GM18951 (cell line): Measurements from ENCODE around the gene HDGF.

ENCODE experiments used
- POLR2A ChIP-seq: IDR thresholded peaks from 4 replicates; pipeline ENCODE4 v1.6.1; 2011; ENCODE audit warnings: mild to moderate bottlenecking; ENCODE audit not compliant: insufficient read length, insufficient read depth; ENCODE audit errors: extremely low read depth
- in situ Hi-C: fragments of 300-500 bp; cut with MboI; formaldehyde crosslinking; loops from one replicate; pipeline ENCODE4 v1.12.0; 2022; ENCODE audit warnings: low sequenced_read_pairs, mixed read lengths, inconsistent platforms; ENCODE audit not compliant: unreplicated experiment

The HDGF gene

DNA sequence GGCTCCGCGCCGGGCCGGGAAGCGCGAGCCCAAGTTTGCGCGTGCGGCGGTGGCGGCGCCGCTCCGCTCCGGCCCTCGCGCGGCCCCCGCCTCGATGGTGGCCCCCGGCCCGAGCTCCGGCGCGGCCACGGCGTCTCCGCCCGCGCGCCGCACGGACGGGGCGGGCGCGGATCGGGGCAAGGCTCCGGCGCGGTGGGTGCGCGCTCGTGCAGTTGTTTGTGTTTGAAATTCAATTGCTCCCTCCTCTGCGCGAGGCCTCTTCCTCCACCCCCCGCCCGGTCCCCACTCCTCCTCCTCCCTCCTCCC, at the start of gene HDGF:
TSS of gene HDGF (minus strand) at position 225 of the 306 bp plus-strand sequence. CDS start 246 bp downstream, outside the sequence.
- no peak for TF ChIP-seq POLR2A
- in situ Hi-C loops: no loop called here

DNA sequence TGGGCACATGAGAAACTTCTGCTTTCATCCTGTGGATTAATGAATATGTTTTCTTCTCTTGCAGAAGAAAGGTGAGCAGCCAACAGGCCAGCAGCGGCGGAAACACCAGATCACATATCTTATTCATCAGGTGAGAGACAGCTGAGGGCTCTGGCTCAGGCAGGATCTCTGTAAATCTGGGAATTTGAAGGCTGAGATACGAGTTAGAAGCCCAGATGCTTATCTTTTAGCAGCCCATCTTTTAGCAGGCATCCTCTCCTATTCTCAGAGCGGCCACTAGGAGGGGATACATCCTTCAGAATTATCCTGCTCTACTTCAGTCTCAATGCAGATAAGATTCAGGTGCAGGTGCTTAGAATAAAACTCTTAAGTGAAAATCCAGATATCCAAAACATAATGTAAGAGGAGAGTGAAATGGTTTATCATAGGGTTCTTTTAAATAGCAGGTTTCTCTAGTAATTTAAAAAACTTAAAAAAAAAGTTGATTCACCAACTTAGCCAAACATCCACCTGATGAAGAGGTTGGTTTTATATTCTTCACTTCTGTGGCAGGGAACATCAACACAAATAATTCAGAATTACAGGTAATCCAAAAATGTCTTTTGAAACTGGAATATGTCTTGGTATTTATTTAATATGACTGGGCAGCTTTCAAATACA, 45.9 kb upstream of the HDGF start:
- in situ Hi-C loops: no loop called here
- TF ChIP-seq POLR2A: no peak

DNA sequence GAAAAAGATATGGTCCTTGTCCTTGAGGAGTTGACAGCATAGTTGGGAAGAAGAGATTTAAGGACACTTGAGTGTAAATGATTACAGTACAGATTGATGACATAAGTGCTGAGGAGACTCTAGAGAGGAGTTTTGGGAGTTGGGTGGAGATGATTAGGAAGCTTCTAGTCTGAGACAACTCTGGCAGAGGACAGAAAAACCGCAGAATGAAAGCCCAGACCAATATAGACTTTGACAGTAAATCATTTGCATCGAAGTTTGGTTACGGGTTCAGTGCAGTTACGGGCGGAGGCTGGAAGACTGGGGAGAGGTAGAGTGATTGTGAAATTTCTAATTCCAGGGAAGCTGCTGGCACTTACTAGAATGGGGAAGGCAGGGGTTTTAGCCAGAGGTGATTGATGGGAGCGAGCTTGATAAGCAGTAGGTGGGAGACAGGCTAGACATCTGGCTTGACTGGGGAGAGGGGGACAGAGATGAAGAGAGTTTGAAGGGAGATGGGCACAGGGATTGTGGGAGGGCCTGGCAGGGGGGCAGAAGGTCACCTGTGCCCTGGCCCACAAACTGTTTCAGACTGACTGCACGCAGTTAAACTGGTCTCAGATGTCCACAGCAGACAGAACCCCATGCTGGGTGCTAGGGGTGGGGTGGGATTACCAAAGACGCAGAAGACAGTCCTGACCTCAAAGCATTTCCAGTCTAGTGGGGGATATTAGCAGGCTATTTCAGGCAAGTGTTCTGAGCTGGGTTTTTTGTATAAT, 45.0 kb upstream of the HDGF start:
- in situ Hi-C loops: no loop called here
- TF ChIP-seq POLR2A: no peak

DNA sequence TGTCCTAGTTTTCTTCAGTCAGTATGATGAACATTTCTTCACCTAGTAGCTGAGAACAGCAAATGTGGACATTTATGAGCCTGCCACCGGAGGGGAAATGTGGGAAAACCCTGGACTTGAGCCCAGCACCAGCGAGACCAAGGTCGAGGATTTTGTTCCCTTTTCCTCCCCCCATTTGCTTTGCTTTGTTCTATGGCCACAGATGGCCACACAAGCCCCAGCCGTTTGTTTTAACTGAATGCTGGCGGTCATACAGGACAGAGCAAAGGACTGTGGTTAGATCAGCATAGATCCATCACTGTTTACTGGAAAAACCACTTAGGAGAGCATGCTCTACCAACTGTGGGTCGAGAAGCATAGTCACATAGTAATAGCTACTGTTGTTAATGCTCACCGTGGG, 44.3 kb upstream of the HDGF start:
- in situ Hi-C loops: no loop called here
- no peak for TF ChIP-seq POLR2A

DNA sequence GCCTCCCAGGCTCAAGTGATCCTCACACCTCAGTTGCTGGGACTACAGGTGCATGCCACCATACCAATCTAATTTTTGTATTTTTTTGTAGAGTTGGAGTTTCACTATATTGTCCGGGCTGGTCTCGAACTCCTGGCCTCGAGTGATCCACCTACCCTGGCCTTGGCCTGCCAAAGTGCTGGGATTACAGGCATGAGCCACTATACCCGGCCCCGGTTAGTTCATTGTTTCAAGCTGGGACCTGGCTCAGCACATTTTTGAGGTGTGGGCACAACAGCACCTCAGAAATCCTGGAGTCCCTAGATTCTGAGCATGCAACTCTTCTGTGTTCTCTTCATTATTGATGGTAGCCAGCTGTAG, 43.9 kb upstream of the HDGF start:
- in situ Hi-C loops: no loop called here
- TF ChIP-seq POLR2A: no peak

DNA sequence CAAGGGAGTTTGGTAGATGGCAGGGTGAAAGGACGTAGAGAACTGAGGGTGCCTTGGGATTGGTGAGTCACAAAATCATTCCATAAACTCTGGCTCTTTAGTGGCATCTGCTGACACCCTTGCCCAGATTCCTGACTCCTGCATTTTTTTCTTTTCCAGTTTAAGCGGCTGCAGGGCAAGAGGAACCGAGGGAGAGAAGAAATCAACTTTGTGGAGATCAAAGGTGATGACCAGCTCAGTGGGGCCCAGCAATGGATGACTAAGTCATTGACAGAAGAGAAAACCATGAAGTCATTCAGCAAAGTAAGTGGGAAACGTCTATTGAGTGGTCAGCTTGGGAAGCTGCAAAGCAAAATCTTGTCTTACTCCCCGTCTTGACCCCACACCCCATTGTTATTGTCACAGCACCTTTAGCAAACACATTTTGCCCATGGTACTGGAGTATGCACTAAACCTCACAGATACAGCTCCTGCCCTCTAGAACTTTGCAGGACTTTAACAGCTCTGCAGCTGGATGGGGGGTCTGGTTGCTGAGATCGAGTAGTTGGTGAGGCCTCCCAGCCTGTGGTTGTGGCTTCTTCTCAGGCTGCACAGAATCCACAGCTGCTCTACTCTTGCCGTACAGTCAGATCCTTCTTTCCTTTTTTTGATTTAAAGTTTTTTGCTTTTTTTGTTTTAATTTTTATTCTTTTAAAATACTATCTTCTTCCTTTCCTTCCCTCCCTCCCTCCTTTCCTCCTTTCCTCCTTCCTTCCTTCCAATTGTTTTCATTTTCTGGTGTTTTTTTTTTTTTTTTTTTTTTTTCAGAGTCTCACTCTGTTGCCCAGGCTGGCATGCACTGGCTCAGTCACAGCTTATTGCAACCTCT, 43.3 kb upstream of the HDGF start:
- TF ChIP-seq POLR2A: no peak

DNA sequence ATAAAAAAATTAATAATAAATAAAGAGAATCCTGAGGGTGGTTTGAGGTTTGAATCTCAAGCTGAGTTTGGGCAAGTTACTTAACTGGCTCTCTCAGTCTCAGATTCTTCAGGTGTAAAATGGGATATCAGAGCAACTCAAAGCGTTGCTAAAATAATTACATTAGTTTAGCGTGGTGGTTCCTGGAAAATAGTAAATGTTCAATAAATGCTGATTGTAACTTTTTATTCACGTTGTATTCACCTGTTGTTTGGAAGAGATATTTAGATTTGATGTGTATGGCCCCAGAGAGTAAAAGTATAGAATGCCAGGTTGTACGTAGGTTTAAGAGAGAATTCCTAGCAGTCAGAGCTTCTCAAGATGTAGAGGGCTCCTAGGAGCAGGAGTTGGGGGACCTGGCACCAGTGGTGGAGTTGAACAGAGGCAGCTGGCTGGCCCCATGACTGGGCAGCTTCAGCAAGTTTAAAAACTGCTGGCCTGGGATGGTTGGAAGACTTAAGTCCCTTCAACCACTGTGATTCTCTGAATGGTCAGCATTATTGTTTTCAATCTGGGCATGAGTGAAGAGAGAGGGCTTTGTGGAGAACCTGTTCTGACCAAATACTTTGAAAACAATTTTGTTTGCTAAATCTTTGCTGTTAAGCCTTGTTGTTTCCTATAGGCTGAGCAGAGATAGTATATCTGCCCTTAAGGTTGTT, 38.3 kb upstream of the HDGF start:
- TF ChIP-seq POLR2A: no peak
- in situ Hi-C loops: no loop called here

More for the DNA sequence above, 43.3 kb upstream of the HDGF start:
- in situ Hi-C loops: no loop called here

DNA sequence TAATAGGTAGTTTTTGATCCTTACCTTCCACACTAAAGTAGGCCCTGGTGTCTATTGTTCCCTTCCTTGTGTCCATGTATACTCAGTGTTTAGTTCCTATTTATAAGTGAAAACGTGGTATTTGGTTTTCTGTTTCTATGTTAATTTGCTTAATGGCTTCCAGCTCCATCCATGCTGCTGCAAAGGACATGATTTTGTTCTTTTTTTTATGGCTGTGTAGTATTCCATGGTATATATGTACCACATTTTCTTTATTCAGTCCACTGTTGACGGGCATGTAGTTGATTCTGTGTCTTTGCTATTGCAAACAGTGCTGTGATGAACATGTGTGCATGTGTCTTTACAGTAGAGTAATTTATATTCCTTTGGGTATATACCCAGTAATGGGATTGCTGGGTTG, 36.7 kb upstream of the HDGF start:
- TF ChIP-seq POLR2A: no peak
- in situ Hi-C loops: no loop called here

DNA sequence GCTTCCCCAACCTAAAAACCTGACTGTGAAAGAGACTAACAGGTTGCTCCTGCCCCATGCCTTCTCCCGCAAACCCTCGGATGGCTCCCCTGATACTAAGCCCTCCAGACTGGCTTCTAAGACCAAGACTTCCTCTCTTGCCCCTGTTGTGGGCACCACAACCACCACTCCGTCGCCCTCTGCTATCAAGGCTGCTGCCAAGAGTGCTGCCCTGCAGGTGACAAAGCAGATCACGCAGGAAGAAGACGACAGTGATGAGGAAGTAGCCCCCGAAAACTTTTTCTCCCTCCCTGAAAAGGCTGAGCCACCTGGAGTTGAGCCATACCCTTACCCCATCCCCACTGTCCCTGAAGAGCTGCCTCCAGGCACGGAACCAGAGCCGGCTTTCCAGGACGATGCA, 35.2 kb upstream of the HDGF start:
- no peak for TF ChIP-seq POLR2A
- in situ Hi-C loops: no loop called here

DNA sequence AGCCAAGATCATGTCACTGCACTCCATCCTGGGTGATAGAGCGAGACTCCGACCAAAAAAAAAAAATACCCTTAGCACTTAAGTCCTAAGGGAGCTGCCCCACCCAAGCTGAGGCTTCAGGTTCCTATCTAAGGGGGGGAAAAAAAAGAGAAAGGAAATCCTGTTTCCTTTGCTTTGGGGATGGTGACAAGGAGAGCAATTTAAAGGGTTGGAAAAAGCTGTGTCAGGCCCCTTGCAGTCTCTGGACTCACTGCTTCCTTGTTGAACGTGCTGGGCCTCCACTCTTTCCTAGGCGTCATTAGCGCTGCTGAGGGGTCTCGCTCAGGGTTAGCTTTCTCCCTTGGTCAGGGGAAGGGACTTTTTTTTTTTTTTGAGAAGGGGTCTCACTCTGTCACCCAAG, 34.0 kb upstream of the HDGF start:
- in situ Hi-C loops: no loop called here
- TF ChIP-seq POLR2A: no peak

DNA sequence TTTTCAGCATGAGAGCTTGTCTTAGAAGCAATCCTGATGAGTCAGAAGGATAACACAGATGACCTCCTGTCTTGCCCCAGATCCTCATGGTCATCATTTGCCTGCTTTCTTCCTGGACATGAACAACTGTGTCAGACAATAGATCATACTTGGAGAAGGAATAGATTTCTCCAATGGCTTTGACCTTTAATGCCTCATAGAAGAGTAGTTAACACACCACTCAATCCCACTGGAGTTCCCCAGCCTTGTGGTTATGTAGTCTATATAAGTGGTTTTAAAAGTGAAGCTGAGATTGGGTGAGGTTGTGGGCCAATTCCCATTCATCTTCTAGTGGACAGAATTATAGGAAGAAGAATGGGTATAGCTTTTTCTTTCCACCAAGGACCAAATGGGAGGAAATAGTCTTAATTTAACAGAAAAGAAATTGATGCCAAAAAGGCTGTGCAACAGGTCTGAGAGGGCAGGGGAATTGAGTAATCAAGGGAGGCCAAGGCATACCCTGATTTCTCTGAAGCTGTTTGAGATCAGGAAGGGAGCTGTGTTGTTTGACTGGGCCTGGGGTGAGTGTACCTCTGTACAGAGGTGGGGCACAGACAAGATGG, 30.2 kb upstream of the HDGF start:
- in situ Hi-C loops: no loop called here
- TF ChIP-seq POLR2A: no peak

DNA sequence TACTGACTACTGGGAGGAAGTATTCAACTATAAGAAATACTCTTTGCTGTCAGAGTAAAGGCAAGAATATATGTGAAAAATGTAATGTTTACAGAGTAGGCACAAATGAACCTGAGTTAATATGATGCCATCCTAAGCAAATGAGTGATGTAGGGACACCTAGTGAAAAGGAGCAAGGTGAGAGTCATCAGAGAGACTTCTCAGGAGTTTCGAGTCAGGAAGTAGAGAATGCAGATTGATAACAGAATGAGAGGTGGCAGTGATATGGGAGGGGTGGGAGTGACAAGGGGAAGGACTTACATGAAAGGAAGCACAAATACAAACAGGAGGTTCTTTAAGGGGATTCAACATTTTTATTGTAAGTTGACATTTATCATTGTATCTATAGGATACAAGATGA, 26.1 kb upstream of the HDGF start:
- TF ChIP-seq POLR2A: no peak
- in situ Hi-C loops: no loop called here

DNA sequence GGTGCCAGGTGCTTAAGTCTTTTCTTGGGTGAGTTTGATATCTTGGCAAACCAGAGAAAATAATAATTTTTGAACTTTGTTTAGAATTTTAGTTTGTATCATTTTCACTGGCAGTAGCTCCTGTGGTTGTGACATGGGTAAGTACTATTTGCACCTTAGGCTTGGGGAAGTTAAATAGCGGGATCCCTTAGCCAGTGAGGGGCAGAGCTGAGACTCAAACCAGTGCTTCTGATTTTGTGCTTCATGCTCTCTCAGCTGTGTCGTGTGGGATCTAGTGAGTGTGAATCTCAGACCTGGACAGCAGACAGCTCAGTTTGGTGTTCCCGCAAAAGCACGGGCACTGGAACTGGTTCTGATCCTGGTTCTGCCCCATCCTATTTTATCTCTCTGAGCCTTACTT, 25.5 kb upstream of the HDGF start:
- in situ Hi-C loops: no loop called here
- TF ChIP-seq POLR2A: no peak
